GM18502 (cell line): ENCODE data around the gene ZNF836.
A peak's percentile ranks its signal among the peaks of the same experiment; 100 is the strongest.
"Not testable (repeated sequence)": the region's sequence is repeated elsewhere in the genome, so short reads cannot be mapped to it uniquely, and the experiment has no call there.

Source experiments
- ATAC-seq: cut with Tn5 transposase; IDR thresholded peaks from one replicate; pipeline ENCODE4 v1.9.1; 2021; ENCODE audit warnings: mild to moderate bottlenecking; ENCODE audit not compliant: unreplicated experiment, poor library complexity

ZNF836 gene

DNA sequence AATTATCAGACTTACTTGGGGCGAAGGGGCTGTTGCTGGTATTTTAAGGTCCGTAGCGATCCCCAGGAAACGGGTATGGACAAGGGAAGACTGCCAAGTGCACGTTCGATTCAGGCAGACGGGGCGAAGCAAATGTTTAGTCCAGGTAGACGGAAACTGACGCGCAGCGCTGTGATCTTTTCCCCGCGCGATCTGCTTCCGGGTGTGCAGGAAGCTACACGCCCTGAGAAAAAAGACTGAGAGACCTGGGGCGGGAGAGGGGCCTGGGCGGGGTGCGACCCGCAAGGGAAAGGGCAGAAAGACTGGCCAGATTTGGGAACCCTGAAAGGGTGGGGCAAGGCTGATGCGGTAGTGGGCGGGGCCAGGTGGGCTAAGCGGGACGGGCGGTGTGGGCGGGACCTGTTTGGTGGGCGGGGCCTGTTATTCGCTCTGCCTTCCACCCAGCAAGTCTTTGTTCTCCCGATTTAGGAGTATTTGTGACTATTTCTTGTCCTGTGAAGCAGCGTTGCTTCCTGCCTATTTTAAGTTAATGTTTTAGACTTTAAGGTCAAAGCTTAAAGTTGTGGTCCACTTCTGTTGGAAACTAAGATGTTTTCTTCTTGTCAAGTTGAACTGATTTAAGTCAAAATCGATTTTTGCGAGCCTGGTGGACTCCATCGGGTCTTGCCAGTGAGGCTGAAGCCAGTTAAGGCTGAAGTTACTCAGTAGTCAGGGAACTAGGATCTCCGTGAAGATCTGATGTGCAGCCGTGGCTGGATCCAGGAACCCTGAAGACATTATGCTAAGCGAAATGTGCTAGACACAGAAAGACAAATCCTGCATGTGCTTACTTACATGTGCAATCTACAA, at the start of gene ZNF836:
Gene ZNF836 (minus strand): TSS at position 301 of the 849 bp plus-strand sequence. CDS start 3,549 bp downstream, outside the sequence.
- no peak for ATAC-seq

DNA sequence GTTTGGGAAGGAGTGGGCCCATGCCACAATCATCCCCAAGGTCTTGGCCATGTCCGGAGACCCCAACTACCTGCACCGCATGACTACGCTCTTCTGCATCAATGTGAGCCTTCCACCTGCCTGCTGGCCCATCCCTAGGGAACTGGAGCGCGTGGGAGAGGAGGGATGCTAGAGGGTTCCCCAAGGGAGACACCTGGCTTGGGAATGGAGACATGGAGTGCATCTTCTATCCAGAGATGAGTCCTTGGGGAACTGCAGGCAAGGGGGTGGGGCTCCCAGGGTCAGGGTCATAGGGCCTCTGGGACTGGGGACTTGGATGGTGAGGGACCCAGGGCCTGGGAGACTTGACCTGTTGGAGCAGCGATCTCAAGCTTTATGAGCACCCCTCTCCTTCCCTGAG, 49.6 kb upstream of the ZNF836 start:
- ATAC-seq: no peak

DNA sequence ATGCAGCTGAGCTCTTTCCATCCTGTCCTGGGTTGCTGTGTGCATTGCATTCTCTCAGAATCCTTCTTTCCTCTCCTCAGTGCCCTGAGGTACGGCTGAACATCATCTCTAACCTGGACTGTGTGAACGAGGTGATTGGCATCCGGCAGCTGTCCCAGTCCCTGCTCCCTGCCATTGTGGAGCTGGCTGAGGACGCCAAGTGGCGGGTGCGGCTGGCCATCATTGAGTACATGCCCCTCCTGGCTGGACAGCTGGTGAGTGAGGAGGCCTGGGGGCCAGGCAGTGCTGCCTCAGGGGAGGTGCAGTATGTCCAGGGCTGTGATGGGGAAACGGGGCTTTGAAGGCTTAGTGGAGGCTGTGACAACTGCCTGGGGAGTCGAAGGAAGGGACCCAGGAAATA, 48.2 kb upstream of the ZNF836 start:
- ATAC-seq: no peak

DNA sequence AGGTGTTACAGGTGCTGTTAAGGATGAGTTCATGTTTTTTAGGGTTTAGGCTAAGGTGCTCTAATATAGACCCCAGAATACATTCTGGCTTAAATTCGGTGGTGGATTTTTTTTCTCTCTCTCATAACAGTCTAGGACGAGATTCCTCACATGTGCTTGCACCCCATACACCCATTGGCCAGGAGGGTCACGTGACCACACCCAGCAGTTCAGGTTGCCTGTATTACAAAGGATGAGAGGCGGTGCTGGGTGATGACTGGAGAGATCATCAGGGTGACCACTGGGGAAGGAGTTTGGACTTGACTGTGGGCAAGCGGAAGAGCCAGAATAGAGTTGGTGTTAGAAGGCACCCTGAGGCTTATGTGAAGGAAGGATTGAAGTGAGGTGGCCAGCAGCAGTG, 46.2 kb upstream of the ZNF836 start:
- no peak for ATAC-seq

DNA sequence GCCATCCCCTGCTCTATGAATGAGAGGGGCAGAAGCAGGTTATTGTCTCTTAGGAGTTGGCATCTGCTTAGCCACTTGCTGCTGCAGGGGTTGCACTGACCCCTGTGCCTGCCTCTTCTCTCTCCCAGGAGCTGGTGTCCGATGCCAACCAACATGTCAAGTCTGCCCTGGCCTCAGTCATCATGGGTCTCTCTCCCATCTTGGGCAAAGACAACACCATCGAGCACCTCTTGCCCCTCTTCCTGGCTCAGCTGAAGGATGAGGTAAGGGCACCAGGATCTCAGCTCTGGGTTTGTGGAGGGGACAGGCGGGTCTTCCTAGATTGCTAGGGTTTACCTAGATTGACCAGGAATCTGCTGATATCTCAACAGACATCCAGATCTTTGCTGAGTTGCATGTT, 45.0 kb upstream of the ZNF836 start:
- ATAC-seq: no peak

DNA sequence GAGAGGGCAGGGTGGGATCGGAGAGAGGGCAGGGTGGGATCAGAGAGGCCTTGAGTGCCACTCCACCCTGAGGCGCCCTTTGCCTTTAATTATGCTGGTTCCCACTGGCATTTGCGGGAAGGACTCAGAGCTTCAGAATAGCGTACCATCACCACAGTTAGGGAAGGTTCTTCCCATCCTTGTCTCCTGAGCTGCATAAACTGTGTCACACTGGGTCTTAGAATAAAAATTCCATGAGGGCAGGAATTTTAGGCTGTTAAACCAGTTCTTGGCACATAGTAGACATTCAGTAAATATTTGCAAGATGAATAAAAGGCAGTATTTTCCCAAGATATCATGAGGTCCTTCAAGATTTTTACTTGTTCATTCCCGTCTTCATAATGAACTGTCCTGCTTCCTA, 42.8 kb upstream of the ZNF836 start:
- no peak for ATAC-seq

DNA sequence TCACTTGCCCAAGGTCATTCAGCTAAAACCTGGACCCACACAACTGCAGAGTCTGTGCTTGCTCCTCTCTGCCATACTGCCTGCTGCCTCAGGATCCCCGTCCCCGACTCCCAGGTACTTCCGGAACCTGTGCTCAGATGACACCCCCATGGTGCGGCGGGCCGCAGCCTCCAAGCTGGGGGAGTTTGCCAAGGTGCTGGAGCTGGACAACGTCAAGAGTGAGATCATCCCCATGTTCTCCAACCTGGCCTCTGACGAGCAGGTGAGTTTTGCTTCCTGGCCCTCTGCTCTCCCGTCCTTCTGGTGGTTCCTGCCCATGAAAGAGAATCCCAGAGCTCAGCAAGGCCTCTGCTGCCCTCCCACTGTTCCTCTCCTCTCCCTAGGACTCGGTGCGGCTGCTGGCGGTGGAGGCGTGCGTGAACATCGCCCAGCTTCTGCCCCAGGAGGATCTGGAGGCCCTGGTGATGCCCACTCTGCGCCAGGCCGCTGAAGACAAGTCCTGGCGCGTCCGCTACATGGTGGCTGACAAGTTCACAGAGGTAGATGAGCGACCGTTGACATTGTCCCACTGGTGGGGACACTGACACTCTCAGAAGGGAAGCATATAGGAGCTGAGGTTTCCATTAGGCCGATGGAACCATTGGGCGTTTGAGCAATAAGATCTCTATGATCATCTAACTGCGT, 41.3 kb upstream of the ZNF836 start:
- no peak for ATAC-seq

DNA sequence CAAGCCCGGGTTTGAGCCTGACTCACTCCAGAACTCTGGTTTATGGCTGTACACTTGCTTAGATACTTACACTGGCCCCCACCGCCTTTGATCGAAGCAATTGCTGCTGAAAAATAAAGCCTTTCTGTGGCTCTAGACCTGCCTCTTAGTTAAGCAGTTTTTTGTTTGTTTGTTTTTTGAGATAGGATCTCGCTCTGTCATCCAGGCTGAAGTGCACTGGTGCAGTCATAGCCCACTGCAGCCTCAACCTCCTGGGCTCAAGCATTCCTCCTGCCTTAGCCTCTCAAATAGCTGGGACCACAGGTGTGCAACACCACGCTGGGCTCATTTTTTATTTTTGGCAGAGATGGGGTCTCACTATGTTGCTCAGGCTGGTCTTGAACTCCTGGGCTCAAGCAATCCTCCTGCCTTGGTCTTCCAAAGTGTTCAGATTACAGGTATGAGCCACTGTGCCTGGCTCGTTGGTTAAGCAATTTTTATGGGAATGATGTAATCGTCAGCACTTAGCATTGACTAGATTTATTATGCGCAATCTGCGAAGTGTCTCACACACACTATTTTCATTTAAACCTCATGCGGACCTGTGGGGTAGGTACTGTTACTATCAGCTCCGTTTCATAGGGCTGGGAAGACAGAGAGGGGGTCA, 40.6 kb upstream of the ZNF836 start:
- no peak for ATAC-seq

DNA sequence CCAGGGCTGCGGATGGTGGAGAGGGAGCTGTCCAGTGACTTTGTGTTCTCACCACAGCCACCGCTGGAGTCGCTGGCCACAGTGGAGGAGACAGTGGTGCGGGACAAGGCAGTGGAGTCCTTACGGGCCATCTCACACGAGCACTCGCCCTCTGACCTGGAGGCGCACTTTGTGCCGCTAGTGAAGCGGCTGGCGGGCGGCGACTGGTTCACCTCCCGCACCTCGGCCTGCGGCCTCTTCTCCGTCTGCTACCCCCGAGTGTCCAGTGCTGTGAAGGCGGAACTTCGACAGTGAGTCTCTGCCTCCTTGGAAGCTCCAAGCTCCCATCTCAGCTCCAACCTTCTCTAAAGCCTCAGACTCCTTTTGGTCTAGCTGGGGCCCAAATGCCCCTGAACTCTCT, 39.8 kb upstream of the ZNF836 start:
- ATAC-seq: no peak

DNA sequence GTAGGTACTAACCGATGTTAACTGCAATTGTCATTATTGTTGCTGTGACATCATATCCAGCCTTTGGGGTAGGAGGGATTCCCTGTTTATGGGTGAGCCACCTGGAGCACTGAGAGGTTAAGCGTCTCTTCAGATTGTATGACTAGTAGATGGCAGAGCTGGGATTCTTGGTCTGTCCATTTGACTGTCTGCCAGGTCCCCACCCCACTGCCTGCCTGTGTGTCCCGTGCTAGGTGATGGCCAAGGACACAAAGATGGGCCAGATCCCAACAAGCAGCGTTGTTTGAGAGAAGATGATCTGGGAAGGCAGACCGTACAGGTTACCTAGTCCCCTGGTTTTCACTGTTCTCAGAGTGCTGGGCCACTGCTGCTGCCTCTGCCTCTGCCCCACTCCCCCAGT, 35.1 kb upstream of the ZNF836 start:
- ATAC-seq: no peak

DNA sequence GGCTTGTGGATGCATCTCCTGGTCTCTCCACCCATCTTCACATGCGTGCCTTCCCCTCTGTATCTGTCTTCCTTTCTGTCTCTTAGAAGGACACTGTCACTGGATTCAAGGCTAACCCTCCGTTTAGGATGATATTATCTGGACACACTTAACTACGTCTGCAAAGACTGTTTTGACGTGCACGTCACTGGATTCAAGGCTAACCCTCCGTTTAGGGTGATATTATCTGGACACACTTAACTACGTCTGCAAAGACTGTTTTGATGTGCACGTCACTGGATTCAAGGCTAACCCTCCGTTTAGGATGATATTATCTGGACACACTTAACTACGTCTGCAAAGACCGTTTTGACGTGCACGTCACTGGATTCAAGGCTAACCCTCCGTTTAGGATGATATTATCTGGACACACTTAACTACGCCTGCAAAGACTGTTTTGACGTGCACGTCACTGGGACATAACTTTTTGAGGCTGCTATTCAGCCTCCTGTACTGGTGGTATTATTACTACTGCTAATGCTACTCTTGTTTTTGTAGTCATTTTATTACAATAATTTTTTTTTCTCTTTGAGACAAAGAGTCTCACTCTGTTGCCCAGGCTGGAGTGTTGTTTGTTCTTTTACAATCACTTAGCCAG, 29.5 kb upstream of the ZNF836 start:
- ATAC-seq: not testable (repeated sequence)

DNA sequence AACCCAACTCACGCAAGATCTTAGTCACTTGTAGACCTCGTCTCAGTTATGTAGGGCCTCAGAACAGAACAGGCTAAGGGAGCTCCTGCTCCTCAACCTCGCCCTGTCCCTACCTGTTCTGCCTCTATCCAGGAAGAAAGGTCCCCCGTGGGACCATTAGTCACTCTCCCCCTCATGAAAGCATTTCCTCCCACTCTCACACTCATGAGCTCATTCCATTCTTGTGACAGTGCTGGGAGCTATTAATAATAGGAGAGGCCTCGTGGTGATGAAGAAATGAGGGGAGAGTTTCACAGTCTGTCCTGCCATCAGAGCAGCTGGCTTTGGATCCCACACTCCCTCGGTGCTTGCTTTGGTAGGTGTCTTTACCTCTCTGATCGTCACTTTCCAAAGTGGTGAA, 28.6 kb upstream of the ZNF836 start:
- ATAC-seq: no peak

DNA sequence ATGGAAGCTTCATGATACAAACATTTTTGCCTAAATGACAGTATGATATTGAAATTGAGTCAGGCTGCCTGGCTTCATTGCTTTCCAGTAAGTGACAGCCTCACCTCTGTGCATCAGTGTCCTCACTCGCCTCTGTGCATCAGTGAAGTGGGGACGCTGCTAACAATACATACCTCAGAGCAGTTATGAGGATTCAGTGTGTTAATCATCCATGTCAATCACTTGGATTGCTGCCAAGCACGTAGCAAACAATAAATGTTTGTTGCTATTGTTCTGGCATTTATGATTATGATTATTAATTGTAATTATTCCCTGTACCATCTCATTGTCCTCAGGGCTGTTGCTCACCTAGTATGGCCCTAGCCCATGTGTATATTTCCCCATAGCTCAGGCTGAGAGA, 27.3 kb upstream of the ZNF836 start:
- no peak for ATAC-seq

DNA sequence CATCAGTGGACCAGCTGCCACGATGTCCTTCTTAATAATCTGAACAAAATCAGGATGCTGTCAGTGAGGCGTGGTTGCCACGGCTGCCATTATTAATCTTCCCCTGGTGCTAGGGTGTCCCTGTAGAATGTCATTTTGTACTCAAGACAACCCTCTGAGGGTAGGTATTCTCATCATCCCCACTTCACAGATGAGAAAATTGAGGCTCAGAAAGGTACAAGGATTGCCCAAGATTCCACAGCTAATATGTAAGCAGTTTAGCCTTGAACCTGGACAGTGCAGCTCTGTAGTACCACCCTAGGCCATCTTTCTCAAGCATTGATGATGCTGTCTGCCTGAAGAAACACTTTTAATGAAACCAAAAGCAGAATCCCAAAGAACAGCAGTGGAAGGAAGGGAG, 26.5 kb upstream of the ZNF836 start:
- no peak for ATAC-seq

DNA sequence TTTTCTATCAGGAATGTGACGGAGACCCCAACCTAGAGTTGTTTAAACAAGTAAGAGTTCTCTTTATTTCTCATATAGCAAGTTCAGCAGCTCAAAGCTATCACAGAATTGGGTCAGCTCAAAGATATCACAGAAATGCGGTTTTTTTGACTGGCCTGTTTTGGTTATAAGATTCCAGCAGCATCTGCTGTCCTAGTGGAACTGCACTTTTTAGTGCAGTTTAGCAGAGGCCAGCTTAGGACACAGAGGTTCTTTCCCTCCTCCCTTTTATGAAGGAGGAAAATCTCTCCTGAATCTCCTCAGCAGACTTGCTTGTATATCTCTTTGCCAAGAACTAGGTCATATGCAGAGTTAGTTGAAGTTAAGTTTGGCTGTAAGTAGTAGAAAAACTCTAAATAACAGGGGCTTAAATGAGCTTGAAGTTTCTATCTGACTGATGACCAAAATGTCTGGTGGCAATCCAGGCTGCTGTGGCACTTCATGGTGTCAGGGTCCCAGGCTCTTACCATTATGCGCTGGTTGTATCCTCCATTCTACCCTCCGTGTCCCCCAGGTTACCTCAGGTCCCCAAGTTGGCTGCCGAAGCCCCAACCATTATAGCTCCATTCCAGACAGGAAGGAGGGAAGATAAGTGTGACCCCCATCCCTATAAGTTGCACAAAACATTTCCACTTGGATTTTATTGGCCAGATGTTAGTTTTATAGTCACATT, 25.0 kb upstream of the ZNF836 start:
- no peak for ATAC-seq

DNA sequence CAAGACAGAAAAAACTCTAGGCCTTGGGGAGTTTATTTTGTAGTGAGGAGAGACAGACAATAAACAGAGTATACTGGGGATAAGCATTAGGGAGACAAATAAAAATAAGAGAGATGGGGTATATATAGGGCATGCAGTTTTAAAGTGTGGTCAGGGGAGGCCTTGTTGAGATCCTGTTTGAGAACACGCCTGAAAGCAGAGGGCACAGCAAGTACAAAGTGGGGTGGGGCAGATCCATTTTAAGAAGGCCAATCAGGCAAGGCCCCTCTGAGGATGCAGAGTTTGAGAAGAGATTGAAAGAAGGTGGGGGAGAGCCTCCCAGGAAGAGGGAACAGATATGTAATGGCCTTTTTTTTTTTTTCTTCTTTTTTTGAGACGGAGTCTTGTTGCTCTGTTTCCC, 20.5 kb upstream of the ZNF836 start:
- ATAC-seq: no peak

DNA sequence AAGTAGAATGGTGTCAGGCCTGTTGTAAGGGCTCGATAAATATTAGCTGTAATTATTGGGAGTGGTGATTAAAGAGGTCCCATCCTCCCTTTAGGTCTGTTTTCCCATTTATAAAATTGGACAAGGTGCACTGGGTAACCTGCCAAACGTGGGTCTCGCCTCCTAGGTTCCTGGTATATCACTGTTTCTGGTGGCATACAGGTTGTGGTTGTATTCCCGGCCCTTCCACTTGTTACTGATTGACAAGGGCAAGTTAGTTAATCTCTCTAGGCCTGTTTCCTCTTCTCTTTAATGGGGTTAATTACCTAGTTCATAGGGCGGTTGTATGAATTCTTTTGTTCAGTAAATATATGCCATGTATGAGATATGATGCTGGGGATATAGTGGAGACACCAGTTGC, 20.0 kb upstream of the ZNF836 start:
- no peak for ATAC-seq

DNA sequence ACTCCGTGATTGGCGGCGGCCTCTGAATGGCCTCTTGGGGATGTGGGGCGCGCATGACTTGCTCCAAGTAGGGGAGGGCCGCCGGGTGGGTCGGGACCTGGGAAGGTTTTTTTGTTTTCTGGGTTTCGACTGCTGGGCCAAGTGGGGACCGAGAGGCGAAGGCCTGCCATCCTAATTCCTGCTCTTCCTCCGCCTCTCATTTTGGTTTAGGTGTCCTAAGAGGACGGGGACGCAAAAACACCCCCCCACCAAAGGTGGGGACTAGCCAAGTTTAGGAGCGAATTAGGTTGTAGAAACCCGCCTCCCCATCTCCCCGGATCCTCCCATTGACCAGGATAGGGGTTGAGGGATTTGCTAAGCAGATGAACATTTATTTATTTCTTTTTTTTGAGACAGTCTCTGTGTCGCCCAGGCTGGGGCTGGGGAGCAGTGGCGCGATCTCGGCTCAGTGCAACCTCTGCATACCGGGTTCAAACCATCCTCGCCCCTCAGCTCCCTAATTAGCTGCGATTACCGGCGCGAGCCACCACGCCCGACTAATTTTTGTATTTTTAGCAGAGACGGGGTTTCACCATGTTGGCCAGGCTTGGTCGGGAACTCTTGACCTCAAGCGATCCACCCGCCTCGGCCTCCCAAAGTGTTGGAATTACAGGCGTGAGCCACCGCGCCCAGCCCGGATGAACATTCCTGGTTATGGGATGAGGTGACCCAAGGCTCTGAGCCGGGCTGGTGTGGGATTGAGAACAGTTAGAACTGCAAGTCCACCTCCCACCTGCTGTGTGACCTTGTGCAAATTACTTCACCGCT, 19.3 kb upstream of the ZNF836 start:
- ATAC-seq: no peak

DNA sequence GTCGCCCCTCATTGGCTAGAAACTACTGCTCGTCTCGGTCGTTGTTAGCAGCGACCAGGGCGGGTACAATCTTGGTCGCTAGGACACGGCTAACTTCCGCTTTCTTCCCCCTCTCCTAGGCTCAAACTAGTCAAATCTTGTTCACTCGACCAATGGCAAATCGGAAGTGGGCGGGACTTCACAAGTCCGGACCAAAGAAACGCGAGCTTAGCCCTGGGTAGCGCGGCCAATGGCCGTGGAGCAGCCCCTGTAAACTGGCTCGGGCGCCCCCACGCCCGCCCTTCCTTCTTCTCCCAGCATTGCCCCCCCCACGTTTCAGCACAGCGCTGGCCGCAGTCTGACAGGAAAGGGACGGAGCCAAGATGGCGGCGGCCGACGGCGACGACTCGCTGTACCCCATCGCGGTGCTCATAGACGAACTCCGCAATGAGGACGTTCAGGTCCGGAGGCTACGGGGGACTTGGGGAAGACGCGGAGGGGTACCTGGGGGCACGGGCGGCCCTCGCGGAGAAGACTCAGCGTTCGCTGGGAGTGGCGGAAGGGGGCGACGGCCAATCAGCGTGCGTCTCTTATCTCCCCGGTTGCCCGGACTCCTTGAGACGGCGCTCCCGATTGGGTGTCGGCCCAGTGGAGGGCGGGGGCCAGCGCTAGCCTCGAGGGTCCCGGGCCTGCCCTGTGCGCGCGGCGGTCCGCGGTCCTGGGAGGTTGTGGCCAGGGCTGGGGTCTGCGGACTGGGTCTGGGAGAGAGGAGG, 18.5 kb upstream of the ZNF836 start, which contains the start of gene PPP2R1A:
Gene PPP2R1A (plus strand): TSS at position 318 of the 752 bp plus-strand sequence. CDS start 45 bp downstream, at position 363.
- peak; percentile 91 for ATAC-seq
